Measurements from ENCODE around the gene DHRSX.
"Not testable (repeated sequence)": the region's sequence is repeated elsewhere in the genome, so short reads cannot be mapped to it uniquely, and the experiment has no call there.

Gene DHRSX

GRCh38 chrX:2390754-2391153 is 110.0 kb downstream of the DHRSX start:
- no peak for DNase-seq

DNA sequence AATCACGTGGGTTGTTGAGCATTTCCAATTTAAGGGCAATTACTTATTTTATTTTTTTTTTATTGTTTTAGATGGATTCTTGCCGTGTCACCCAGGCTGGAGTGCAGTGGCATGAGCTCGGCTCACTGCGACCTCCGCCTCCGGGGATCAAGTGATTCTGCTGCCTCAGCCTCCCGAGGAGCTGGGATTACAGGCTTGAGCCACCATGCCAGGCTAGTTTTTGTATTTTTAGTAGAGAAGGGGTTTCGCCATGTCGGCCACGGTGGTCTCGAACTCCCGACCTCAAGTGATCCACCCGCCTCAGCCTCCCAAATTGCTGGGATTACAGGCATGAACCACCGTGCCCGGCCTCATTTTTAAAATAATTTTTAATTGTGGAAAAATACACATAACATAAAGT is 111.0 kb downstream of the DHRSX start:
- not testable (repeated sequence) for DNase-seq

DNA sequence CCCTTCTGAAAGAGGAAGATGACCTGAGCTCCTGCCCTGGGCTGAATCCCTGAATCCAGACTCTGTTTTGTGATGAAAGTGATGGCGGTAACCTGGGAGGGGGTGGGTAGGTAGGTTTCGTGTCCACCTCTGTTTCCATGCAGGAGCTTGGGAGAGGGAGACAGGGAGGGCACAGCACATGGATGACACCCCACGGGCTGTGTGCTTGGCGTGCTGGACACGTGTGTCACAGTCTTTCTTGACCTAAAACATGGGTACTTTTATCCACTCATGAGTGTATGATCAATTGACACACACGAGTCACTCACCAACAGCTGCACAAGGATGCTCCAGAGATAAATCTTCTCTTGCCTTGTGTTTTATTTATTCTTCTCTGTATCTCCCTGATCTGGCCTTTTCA is 111.5 kb downstream of the DHRSX start:
- no peak for DNase-seq

DNA sequence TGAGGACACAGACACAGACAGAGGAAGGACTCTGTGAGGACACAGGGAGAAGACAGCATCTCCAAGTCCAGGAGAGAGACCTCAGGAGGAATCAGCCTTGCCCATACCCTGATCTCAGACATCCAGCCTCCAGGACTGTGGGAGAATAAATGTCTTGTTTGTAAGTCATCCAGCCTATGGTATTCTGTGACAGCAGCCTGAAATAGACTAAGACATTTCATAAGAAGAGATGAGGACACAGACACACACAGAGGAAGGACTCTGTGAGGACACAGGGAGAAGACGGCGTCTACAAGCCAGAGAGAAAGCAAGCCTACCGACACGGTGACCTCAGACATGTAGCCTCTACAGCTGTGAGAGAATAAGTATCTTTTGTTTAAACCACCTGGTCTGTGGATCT is 112.1 kb downstream of the DHRSX start:
- no peak for DNase-seq

DNA sequence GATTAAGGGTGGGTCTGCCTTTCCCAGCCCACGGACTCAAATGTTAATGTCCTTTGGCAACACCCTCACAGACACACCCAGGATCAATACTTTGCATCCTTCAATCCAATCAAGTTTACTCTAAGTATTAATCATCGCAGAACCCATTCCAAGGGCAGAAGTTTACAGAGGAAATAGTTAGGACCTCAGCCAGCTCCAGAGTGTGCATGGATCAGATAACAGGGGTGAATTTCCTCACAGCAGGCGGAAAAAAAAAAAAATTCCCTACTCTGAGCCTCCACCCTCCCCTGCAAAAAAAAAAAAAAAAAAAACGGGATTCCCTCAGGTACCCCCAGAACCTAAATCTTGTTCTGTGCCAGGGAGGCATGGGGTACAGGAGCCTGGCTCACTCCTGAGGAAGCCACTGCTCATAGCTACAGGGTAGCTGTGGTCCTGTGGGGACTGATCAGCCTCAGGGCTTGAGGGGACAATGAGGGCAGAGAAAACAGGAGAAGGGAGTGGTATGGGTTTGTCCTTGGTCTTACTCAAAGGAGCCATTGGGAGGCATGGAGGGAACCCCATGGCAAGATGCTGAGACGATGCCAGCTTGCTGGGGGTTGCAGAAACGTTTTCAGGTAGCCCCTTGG is 113.0 kb downstream of the DHRSX start:
- DNase-seq, result no peak

GRCh38 chrX:2385224-2385623 is 115.6 kb downstream of the DHRSX start:
- no peak for DNase-seq

- no peak for DNase-seq
These were observed 116.3 kb downstream of the DHRSX start for GRCh38 chrX:2384486-2384885.

- no peak for DNase-seq
These were observed 117.0 kb downstream of the DHRSX start for GRCh38 chrX:2383735-2384134.

DNA sequence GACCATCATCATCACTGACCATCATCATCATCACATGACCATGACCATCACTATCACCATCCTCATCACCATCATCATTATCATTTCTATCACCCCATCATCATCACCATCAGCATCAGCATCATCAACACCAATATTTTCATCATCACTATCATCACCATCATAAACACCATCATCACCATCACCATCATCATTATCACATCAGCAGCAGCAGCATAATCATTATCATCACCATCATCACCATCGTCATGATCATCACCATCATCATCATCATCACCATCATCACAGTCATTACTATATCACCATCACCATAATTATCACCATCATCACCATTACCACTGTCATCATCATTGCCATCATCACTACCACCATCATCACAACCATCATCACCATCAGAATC is 117.6 kb downstream of the DHRSX start:
- DNase-seq, result no peak

DNA sequence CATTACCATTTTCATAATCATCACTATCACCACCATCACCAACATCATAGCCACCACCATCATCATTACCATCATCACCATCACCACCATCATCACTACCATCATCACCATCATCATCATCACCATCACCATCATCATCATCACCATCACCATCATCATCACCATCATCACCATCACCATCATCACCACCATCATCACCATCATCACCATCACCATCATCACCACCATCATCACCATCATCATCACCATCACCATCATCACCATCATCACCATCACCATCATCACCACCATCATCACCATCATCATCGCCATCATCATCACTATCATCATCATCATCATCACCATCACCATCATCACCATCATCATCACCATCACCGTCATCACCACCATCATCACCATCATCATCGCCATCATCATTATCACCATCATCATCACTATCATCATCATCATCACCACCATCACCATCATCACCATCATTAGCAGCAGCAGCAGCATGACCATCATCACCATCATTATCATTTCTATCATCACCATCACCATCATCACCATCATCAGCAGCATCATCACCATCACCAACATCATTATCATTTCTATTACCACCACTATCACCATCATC is 118.2 kb downstream of the DHRSX start:
- not testable (repeated sequence) for DNase-seq

GRCh38 chrX:2376166-2376565 is 124.6 kb downstream of the DHRSX start:
- no peak for DNase-seq

- DNase-seq, result no peak
These were observed 126.7 kb downstream of the DHRSX start for GRCh38 chrX:2374086-2374485.

- no peak for DNase-seq
These were observed 127.2 kb downstream of the DHRSX start for GRCh38 chrX:2373615-2374014.

DNA sequence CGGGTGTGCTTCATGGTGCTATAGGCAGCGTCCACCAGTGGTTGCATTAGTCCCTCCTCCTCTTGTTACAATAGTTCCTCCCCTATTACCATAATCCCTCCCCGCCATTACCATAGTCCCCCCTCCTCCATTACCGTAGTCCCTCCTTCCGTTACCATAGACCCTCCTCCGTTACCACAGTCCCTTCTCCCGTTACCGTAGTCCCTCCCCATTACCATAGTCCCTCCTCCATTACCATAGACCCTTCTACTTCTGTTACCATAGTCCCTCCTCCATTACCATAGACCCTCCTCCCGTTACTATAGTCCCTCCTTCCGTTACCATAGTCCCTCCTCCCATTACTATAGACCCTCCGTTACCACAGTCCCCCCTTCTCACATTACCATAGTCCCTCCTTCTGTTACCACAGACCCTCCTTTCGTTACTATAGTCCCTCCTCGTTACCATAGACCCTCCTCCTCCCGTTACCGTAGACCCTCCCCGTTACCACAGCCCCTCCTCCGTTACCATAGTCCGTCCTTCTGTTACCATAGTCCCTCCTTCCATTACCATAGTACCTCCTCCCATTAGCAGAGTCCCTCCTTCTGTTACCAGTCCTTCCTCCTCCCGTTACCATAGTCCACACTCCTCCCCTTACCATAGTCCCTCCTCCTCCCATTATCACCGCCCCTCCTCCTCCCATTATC is 129.6 kb downstream of the DHRSX start:
- DNase-seq, result no peak

- no peak for DNase-seq
These were observed 130.3 kb downstream of the DHRSX start for GRCh38 chrX:2370456-2370855.

DNA sequence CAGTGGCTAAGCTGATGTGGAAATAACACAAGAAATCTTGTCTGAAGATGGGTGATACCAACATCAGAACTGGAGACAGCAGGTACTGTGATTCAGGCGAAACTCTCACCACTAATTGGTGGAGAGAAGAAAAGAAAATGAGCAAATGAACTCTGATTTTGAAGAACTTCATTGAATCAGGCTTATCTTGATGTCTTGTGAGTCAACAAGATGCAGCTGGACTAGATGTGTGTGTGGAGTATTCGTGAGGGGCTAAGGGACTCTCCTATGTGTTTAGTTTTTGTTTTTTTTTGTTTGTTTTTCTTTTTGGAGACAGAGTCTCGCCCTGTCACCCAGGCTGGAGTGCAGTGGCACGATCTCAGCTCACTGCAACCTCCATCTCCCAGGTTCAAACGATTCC is 131.6 kb downstream of the DHRSX start:
- no peak for DNase-seq

- no peak for DNase-seq
These were observed 140.0 kb downstream of the DHRSX start for GRCh38 chrX:2360731-2361130.

DNA sequence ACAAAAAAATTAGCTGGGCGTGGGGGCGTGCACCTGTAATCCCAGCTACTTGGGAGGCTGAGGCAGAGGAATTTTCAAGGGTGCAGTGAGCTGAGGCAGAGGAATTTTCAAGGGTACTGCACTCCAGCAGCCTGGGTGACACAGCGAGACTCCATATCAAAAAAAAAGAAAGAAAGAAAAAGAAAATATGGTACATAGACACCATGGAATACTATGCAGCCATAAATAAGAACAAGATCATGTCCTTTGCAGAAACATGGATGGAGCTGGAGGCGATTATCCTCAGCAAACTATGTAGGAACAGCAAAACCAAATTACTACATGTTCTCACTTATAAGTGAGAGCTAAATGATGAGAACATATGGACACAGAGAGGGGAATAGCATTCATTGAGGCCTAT is 141.3 kb downstream of the DHRSX start:
- not testable (repeated sequence) for DNase-seq

GRCh38 chrX:2351999-2352995 is 148.5 kb downstream of the DHRSX start:
- DNase-seq, result no peak

- DNase-seq, result no peak
These were observed 149.5 kb downstream of the DHRSX start for GRCh38 chrX:2351321-2351720.

DNA sequence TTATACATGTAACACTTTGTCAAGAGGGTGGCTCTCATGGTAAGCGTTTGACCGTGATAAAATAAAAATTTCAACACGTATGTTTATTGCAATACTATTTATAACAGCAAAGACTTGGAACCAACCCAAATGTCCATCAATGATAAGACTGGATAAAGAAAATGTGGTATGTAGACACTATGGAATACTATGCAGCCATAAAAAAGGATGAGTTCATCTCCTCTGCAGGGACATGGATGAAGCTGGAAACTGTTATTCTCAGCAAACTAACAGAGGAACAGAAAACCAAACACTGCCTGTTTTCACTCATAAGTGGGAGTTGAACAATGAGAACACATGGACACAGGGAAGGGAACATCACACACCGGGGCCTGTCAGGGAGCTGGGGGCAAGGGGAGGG is 150.1 kb downstream of the DHRSX start:
- DNase-seq, result not testable (repeated sequence)

- not testable (repeated sequence) for DNase-seq
These were observed 150.7 kb downstream of the DHRSX start for GRCh38 chrX:2350036-2350435.

- DNase-seq, result no peak
These were observed 152.6 kb downstream of the DHRSX start for GRCh38 chrX:2348211-2348610.
